ENCODE data around the gene ARSA. TPM values are rescaled to one million over a fixed set of nuclear protein-coding genes. Genes with fewer than 3 reads are reported as not detected.

Gene ARSA
- total RNA-seq, 1 experiment from 2014 or later: 16.4 TPM

- ChIA-PET POLR2A (no interaction called here), RAD21 (ENCODE audit: low non-redundant PET in 1 of 2, low total read pairs in 2 of 2, uncharacterized antibody in 2 of 2, unreplicated experiment in 2 of 2) (no interaction called here), CTCF (no interaction called here)
- Histone ChIP-seq H4K20me1 (ENCODE audit: insufficient read depth) (no peaks in the 10 kb centered on the region), H3K9ac (ENCODE audit: low read length) (no peak overlapping the region), H3K9me2 (ENCODE audit: insufficient read depth) (no peaks in the 10 kb centered on the region), H3K79me2 (ENCODE audit: insufficient read depth, low read length) (peaks cover 5% of the 10 kb centered on the region; the same call in 1 of the 2 replicates), H3K27ac (ENCODE audit: low read depth, low read length) (no peak overlapping the region), H3K4me2 (ENCODE audit: low read length) (no peak overlapping the region), H3K4me3 (replicated peaks in 1 of 2; ENCODE audit: low read depth in 1 of 2, low read length in 2 of 2) (no peak overlapping the region), H3K9me3 (ENCODE audit: control insufficient read depth in 1 of 2, insufficient read depth in 1 of 2, low read depth in 1 of 2, low read length in 2 of 2) (no peaks in the 10 kb centered on the region), H2AFZ (ENCODE audit: low read depth, low read length, poor library complexity, severe bottlenecking) (no peak overlapping the region), H3K4me1 (ENCODE audit: control insufficient read depth in 1 of 2, insufficient read depth in 2 of 2, low read length in 2 of 2) (peaks cover 0 to 25% of the 10 kb centered on the region in 2 experiments; a peak in 3 of 4 replicates), H3K36me3 (ENCODE audit: control insufficient read depth in 1 of 2, insufficient read depth in 2 of 2, low read length in 2 of 2) (no peaks in the 10 kb centered on the region), H3K27me3 (ENCODE audit: insufficient read depth, low read length) (no peaks in the 10 kb centered on the region)
- ATAC-seq: no peak
- TF ChIP-seq MAX (IDR thresholded peaks at IDR 0.05): no peak
- no peak for TF ChIP-seq EGR1 (IDR thresholded peaks at IDR 0.05; ENCODE audit: low read depth)
- TF ChIP-seq ZFX (IDR thresholded peaks at IDR 0.05): no peak
- TF ChIP-seq ZNF274 (IDR thresholded peaks at IDR 0.05; ENCODE audit: low read depth, low read length): no peak
- no peak for DNase-seq (ENCODE audit: low read depth, low spot score)
- intact Hi-C loops (cut with micrococcal nuclease): no loop called here
- no TSS peak for BruUV-seq (replicated peaks)
Measured at GRCh38 chr22:50671641-50672040, 43.7 kb upstream of the ARSA start.

GRCh38 chr22:50670914-50671538 lies 43.1 kb upstream of the ARSA start:
- no peak overlapping the region for H3K4me2 ChIP-seq (ENCODE audit: low read length)
- intact Hi-C loops (cut with micrococcal nuclease): no loop called here
- ChIA-PET CTCF (no interaction called here), RAD21 (ENCODE audit: low non-redundant PET in 1 of 2, low total read pairs in 2 of 2, uncharacterized antibody in 2 of 2, unreplicated experiment in 2 of 2) (no interaction called here), POLR2A (no interaction called here)
- no peaks in the 10 kb centered on the region for H4K20me1 ChIP-seq (ENCODE audit: insufficient read depth)
- no peak for DNase-seq (ENCODE audit: low read depth, low spot score)
- no peak for TF ChIP-seq EGR1 (IDR thresholded peaks at IDR 0.05; ENCODE audit: low read depth)
- TF ChIP-seq, protein P1, sequence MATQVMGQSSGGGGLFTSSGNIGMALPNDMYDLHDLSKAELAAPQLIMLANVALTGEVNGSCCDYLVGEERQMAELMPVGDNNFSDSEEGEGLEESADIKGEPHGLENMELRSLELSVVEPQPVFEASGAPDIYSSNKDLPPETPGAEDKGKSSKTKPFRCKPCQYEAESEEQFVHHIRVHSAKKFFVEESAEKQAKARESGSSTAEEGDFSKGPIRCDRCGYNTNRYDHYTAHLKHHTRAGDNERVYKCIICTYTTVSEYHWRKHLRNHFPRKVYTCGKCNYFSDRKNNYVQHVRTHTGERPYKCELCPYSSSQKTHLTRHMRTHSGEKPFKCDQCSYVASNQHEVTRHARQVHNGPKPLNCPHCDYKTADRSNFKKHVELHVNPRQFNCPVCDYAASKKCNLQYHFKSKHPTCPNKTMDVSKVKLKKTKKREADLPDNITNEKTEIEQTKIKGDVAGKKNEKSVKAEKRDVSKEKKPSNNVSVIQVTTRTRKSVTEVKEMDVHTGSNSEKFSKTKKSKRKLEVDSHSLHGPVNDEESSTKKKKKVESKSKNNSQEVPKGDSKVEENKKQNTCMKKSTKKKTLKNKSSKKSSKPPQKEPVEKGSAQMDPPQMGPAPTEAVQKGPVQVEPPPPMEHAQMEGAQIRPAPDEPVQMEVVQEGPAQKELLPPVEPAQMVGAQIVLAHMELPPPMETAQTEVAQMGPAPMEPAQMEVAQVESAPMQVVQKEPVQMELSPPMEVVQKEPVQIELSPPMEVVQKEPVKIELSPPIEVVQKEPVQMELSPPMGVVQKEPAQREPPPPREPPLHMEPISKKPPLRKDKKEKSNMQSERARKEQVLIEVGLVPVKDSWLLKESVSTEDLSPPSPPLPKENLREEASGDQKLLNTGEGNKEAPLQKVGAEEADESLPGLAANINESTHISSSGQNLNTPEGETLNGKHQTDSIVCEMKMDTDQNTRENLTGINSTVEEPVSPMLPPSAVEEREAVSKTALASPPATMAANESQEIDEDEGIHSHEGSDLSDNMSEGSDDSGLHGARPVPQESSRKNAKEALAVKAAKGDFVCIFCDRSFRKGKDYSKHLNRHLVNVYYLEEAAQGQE (IDR thresholded peaks at IDR 0.05; ENCODE audit: low read depth): no peak
- H3K27ac ChIP-seq (ENCODE audit: low read depth, low read length): no peak overlapping the region
- H3K4me3 ChIP-seq (replicated peaks in 1 of 2; ENCODE audit: low read depth in 1 of 2, low read length in 2 of 2): no peak overlapping the region
- H3K36me3 ChIP-seq (ENCODE audit: control insufficient read depth in 1 of 2, insufficient read depth in 2 of 2, low read length in 2 of 2): no peaks in the 10 kb centered on the region
- H3K27me3 ChIP-seq (ENCODE audit: insufficient read depth, low read length): no peaks in the 10 kb centered on the region
- H3K9me3 ChIP-seq (ENCODE audit: control insufficient read depth in 1 of 2, insufficient read depth in 1 of 2, low read depth in 1 of 2, low read length in 2 of 2): no peaks in the 10 kb centered on the region
- H3K4me1 ChIP-seq (ENCODE audit: control insufficient read depth in 1 of 2, insufficient read depth in 2 of 2, low read length in 2 of 2): peaks cover 0 to 23% of the 10 kb centered on the region in 2 experiments; a peak in 3 of 4 replicates
- BruUV-seq (replicated peaks): no TSS peak
- no peak overlapping the region for H3K9ac ChIP-seq (ENCODE audit: low read length)
- no peaks in the 10 kb centered on the region for H3K9me2 ChIP-seq (ENCODE audit: insufficient read depth)
- peaks cover 5% of the 10 kb centered on the region; the same call in 1 of the 2 replicates for H3K79me2 ChIP-seq (ENCODE audit: insufficient read depth, low read length)
- no peak overlapping the region for H2AFZ ChIP-seq (ENCODE audit: low read depth, low read length, poor library complexity, severe bottlenecking)
- ATAC-seq: no peak
